Measurements from ENCODE around the gene GRID2IP.
A peak's percentile ranks its signal among the peaks of the same experiment; 100 is the strongest.

The GRID2IP gene

GRCh38 chr7:6520163-6520981 lies 30.9 kb downstream of the GRID2IP start:
- no peak for DNase-seq (ENCODE audit: low read depth in 2 of 2)

GRCh38 chr7:6516387-6516983 lies 34.8 kb downstream of the GRID2IP start:
- peak; percentile 40 to 62 for DNase-seq (ENCODE audit: low read depth in 2 of 2)

- DNase-seq (ENCODE audit: low read depth in 2 of 2): no peak
Observed at GRCh38 chr7:6513541-6513940, 37.7 kb downstream of the GRID2IP start.

- no peak for DNase-seq (ENCODE audit: low read depth in 2 of 2)
Observed at GRCh38 chr7:6512892-6513291, 38.4 kb downstream of the GRID2IP start.

- DNase-seq (ENCODE audit: low read depth in 2 of 2): no peak
Observed at GRCh38 chr7:6510476-6511133, 40.7 kb downstream of the GRID2IP start.

GRCh38 chr7:6508950-6509349 lies 42.3 kb downstream of the GRID2IP start:
- DNase-seq (ENCODE audit: low read depth in 2 of 2): no peak

- no peak for DNase-seq (ENCODE audit: low read depth in 2 of 2)
Observed at GRCh38 chr7:6508539-6508938, 42.7 kb downstream of the GRID2IP start.

- no peak for DNase-seq (ENCODE audit: low read depth in 2 of 2)
Observed at GRCh38 chr7:6507906-6508305, 43.4 kb downstream of the GRID2IP start.

GRCh38 chr7:6505685-6506559 lies 45.3 kb downstream of the GRID2IP start:
- DNase-seq (ENCODE audit: low read depth in 2 of 2): no peak

- DNase-seq (ENCODE audit: low read depth in 2 of 2): no peak
Observed at GRCh38 chr7:6504996-6505395, 46.3 kb downstream of the GRID2IP start.

GRCh38 chr7:6502886-6503285 lies 48.4 kb downstream of the GRID2IP start:
- no peak for DNase-seq (ENCODE audit: low read depth in 2 of 2)

- DNase-seq (ENCODE audit: low read depth in 2 of 2): no peak
Observed at GRCh38 chr7:6501586-6502564, 49.4 kb downstream of the GRID2IP start.

- no peak for DNase-seq (ENCODE audit: low read depth in 2 of 2)
Observed at GRCh38 chr7:6500691-6501090, 50.6 kb downstream of the GRID2IP start.

- DNase-seq (ENCODE audit: low read depth in 2 of 2): no peak
Observed at GRCh38 chr7:6497994-6498393, 53.3 kb downstream of the GRID2IP start.

- no peak for DNase-seq (ENCODE audit: low read depth in 2 of 2)
Observed at GRCh38 chr7:6497637-6497905, 53.7 kb downstream of the GRID2IP start.

- no peak for DNase-seq (ENCODE audit: low read depth in 2 of 2)
Observed at GRCh38 chr7:6496842-6497636, 54.2 kb downstream of the GRID2IP start.

GRCh38 chr7:6495597-6496262 lies 55.5 kb downstream of the GRID2IP start:
- DNase-seq (ENCODE audit: low read depth in 2 of 2): no peak

GRCh38 chr7:6494365-6494764 lies 56.9 kb downstream of the GRID2IP start:
- no peak for DNase-seq (ENCODE audit: low read depth in 2 of 2)

- DNase-seq (ENCODE audit: low read depth in 2 of 2): no peak
Observed at GRCh38 chr7:6491194-6491593, 60.1 kb downstream of the GRID2IP start.

- no peak for DNase-seq (ENCODE audit: low read depth in 2 of 2)
Observed at GRCh38 chr7:6489612-6490011, 61.6 kb downstream of the GRID2IP start.

All from stimulated activated CD4-positive, alpha-beta T cell treated with anti-CD3 and anti-CD28 coated beads, Interleukin-15, amount 100 ng/mL, for 48 hours (primary cell).